NCI-H526 (cell line): ENCODE data around the gene SCFD2.

Source experiments
- DNase-seq, 2 experiments: peaks; one replicate each; lab custom pipeline; 2025; lab: John Stamatoyannopoulos, UW

SCFD2 gene

GRCh38 chr4:52883183-52883621 is 482.7 kb downstream of the SCFD2 start:
- DNase-seq: no peak

GRCh38 chr4:52880994-52881393 is 484.9 kb downstream of the SCFD2 start:
- no peak for DNase-seq

- DNase-seq: no peak
Observed at GRCh38 chr4:52879471-52879870, 486.4 kb downstream of the SCFD2 start.

GRCh38 chr4:52877694-52878093 is 488.2 kb downstream of the SCFD2 start:
- DNase-seq: no peak

- DNase-seq: peak; percentile 3 to 66
Observed at GRCh38 chr4:52877036-52877435, 488.8 kb downstream of the SCFD2 start.

- DNase-seq: no peak
Observed at GRCh38 chr4:52876069-52876468, 489.8 kb downstream of the SCFD2 start.

GRCh38 chr4:52874948-52875347 is 490.9 kb downstream of the SCFD2 start:
- no peak for DNase-seq

GRCh38 chr4:52873861-52874343 is 492.0 kb downstream of the SCFD2 start:
- DNase-seq: no peak

GRCh38 chr4:52873191-52873590 is 492.7 kb downstream of the SCFD2 start:
- peak; percentile 84 to 90 for DNase-seq

- DNase-seq: no peak
Observed at GRCh38 chr4:52870225-52870624, 495.6 kb downstream of the SCFD2 start.

- DNase-seq: no peak
Observed at GRCh38 chr4:52869656-52870055, 496.2 kb downstream of the SCFD2 start.

- DNase-seq: no peak
Observed at GRCh38 chr4:52869196-52869595, 496.7 kb downstream of the SCFD2 start.

- DNase-seq: peak; percentile 2 to 30
Observed at GRCh38 chr4:52868133-52868532, 497.7 kb downstream of the SCFD2 start.

GRCh38 chr4:52867163-52867562 is 498.7 kb downstream of the SCFD2 start:
- DNase-seq: no peak

- DNase-seq: no peak
Observed at GRCh38 chr4:52866734-52867133, 499.1 kb downstream of the SCFD2 start.

- no peak for DNase-seq
Observed at GRCh38 chr4:52865300-52865699, 500.6 kb downstream of the SCFD2 start.

GRCh38 chr4:52864793-52865192 is 501.1 kb downstream of the SCFD2 start:
- no peak for DNase-seq

GRCh38 chr4:52863324-52863723 is 502.5 kb downstream of the SCFD2 start:
- DNase-seq: no peak

GRCh38 chr4:52862639-52863161 is 503.2 kb downstream of the SCFD2 start:
- DNase-seq: peak in 1 of 2 experiments; percentile 65

GRCh38 chr4:52861879-52862616 is 503.8 kb downstream of the SCFD2 start, which contains the start of gene RASL11B:
TSS of gene RASL11B (plus strand) at chr4:52862317. CDS start at chr4:52862508, 191 bp downstream.
- peak; percentile 32 to 91 for DNase-seq

- DNase-seq: no peak
Observed at GRCh38 chr4:52861171-52861823, 504.6 kb downstream of the SCFD2 start.

- no peak for DNase-seq
Observed at GRCh38 chr4:52860361-52860760, 505.5 kb downstream of the SCFD2 start.

- no peak for DNase-seq
Observed at GRCh38 chr4:52856801-52857200, 509.1 kb downstream of the SCFD2 start.
